Stimulated activated naive CD4-positive, alpha-beta T cell treated with Interleukin-2 at 50 U/mL for 16 hours (primary cell): ENCODE results near the gene POU6F2.
A peak's percentile ranks its signal among the peaks of the same experiment; 100 is the strongest.

Experiments used
- DNase-seq: peaks from one replicate; lab custom pipeline; 2025; lab: John Stamatoyannopoulos, UW

The POU6F2 gene

GRCh38 chr7:39434012-39434411, 456.3 kb downstream of the POU6F2 start:
- DNase-seq, result no peak

GRCh38 chr7:39446546-39446945, 468.8 kb downstream of the POU6F2 start:
- no peak for DNase-seq

GRCh38 chr7:39451901-39452300, 474.2 kb downstream of the POU6F2 start:
- DNase-seq, result no peak

GRCh38 chr7:39453743-39454355, 476.1 kb downstream of the POU6F2 start:
- peak; percentile 12 for DNase-seq

GRCh38 chr7:39458061-39458745, 480.5 kb downstream of the POU6F2 start:
- no peak for DNase-seq

GRCh38 chr7:39459636-39460035, 481.9 kb downstream of the POU6F2 start:
- no peak for DNase-seq

GRCh38 chr7:39460486-39460885, 482.8 kb downstream of the POU6F2 start:
- DNase-seq, result no peak

GRCh38 chr7:39461263-39461820, 483.6 kb downstream of the POU6F2 start:
- no peak for DNase-seq

GRCh38 chr7:39463252-39463651, 485.5 kb downstream of the POU6F2 start:
- DNase-seq, result no peak

GRCh38 chr7:39464350-39465054, 486.8 kb downstream of the POU6F2 start:
- no peak for DNase-seq

GRCh38 chr7:39465055-39465929, 487.6 kb downstream of the POU6F2 start:
- peak; percentile 5 for DNase-seq

- DNase-seq, result no peak
These were observed 490.6 kb downstream of the POU6F2 start for GRCh38 chr7:39468261-39468660.

GRCh38 chr7:39468808-39469374, 491.2 kb downstream of the POU6F2 start:
- no peak for DNase-seq

- no peak for DNase-seq
These were observed 503.2 kb downstream of the POU6F2 start for GRCh38 chr7:39480901-39481300.

- no peak for DNase-seq
These were observed 511.0 kb downstream of the POU6F2 start for GRCh38 chr7:39488467-39489393.

- no peak for DNase-seq
These were observed 512.6 kb downstream of the POU6F2 start for GRCh38 chr7:39490296-39490695.

- no peak for DNase-seq
These were observed 516.2 kb downstream of the POU6F2 start for GRCh38 chr7:39493934-39494333.

GRCh38 chr7:39501358-39501757, 523.6 kb downstream of the POU6F2 start:
- no peak for DNase-seq

GRCh38 chr7:39504963-39505362, 527.3 kb downstream of the POU6F2 start:
- no peak for DNase-seq

- DNase-seq, result no peak
These were observed 530.3 kb downstream of the POU6F2 start for GRCh38 chr7:39507866-39508551.
